GM21529 (cell line): Measurements from ENCODE around the gene HIPK2.
A peak's percentile ranks its signal among the peaks of the same experiment; 100 is the strongest.

ENCODE experiments used
- ATAC-seq: cut with Tn5 transposase; IDR thresholded peaks from one replicate; pipeline ENCODE4 v1.9.1; 2021; ENCODE audit not compliant: unreplicated experiment

HIPK2 gene

GRCh38 chr7:139783647-139784385 lies 6.0 kb upstream of the HIPK2 start:
- ATAC-seq: no peak

GRCh38 chr7:139782932-139783331 lies 5.1 kb upstream of the HIPK2 start:
- no peak for ATAC-seq

- peak; percentile 3 for ATAC-seq
Measured at GRCh38 chr7:139777133-139777891, 486 bp downstream of the HIPK2 start.

DNA sequence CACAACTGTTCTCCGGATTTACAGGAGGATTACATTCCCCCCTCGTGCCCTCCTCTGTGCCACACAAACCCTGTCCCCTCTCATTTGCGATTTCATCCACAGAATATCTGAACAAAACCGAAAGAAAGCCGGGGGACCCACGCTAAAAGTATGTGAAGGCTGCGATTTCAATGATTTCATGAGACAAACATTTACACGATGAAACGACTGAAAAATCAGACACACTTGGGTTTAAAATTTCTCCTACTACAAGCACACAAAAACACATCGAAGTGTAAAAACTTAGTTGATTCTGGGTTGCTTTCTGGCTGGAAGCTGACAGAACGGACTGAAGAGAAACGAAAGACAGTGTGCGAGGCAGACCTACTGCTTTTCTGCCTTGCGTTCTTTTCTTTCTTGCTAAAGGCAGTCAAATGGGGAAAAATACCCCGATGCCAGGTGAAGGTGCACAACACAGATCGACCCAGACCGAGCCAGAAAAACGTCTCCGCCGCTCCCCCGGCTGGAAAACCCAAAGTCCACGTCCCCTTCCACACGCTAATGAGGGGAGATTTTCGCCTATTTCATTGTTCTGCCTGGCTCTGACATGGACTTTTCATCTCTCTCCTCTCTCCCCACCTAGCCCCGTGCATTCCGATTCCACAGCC lies 1.2 kb downstream of the HIPK2 start:
- no peak for ATAC-seq

- peak; percentile 45 for ATAC-seq
Measured at GRCh38 chr7:139775829-139776266, 1.9 kb downstream of the HIPK2 start.

DNA sequence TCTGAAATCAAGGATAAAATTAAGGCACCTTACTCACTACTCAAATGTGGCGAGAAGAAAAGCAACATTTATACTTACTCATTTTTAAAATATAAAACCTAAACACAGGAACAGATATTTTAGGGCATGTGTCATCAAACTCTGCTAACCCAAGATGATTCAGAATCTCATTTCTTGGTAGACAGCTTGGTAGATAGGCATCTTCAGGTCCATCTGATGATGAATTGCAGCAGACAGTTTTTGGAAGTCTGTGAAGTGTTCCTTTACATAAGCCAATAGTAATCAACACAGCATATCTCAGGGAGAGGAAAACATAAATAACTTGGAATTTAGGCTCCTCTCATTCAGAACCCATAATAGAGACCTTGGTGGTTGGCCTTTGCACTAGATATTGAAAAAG lies 3.4 kb downstream of the HIPK2 start:
- no peak for ATAC-seq

GRCh38 chr7:139773371-139773770 lies 4.4 kb downstream of the HIPK2 start:
- no peak for ATAC-seq

- ATAC-seq: no peak
Measured at GRCh38 chr7:139772873-139773272, 4.9 kb downstream of the HIPK2 start.

GRCh38 chr7:139772115-139772514 lies 5.7 kb downstream of the HIPK2 start:
- ATAC-seq: no peak

- no peak for ATAC-seq
Measured at GRCh38 chr7:139771001-139771956, 6.5 kb downstream of the HIPK2 start.

DNA sequence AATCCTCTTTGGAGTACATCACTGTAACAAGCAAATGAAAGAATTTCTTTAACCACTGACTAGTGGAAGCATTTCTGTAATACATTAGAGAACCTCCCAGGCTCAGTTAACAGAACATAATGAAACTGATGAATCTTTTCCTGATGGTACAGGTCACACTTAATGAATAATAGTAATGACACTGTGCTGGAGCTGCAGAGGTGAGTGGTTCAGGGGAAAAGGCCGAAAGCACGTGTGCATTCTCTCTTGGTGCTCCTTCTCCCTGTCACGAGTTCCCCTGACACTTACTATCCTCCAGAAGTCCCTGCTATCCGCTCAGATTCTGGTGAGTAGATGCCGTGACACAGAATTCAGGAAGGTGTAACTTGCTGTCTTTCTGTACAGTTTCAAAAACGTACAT lies 8.0 kb downstream of the HIPK2 start:
- ATAC-seq: no peak

DNA sequence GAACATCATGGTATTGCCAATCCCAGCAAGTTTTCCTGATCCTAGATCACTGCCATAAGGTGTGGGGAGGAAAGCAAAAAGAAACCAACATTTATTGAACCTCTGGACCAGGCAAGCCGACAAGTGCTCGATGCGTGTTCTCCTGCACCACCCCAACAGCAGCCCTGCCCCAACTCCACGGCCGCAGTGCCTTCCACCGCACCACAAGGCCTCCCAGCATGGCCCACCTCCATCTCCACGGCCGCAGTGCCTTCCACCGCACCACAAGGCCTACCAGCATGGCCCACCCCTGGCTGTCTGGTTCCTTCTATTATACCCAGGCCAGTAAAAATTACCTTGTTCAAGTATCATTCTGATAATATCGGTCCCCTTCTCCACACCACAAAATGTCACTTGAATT lies 8.7 kb downstream of the HIPK2 start:
- ATAC-seq: no peak

GRCh38 chr7:139768249-139768824 lies 9.5 kb downstream of the HIPK2 start:
- ATAC-seq: no peak

DNA sequence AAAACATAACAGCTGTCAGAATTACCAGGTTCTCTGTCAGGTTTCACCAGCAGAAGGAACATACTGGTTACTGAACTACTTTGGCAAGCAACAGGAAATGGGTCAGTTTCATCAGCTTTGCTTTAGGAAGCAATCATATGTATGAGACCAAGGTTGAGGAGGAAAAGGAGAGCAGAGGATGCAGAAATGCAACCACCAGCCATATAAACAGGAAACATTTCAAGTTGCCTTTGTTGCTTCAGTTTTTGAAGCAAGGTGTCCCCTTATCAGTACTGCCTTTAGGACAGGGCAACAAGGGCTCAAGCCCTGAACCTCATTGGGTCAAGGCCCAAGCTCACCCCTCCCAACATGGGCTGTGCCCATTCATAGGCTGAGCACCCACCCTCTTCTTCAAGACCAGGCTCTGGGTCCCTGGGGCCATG lies 10.2 kb downstream of the HIPK2 start:
- ATAC-seq: peak; percentile 88

DNA sequence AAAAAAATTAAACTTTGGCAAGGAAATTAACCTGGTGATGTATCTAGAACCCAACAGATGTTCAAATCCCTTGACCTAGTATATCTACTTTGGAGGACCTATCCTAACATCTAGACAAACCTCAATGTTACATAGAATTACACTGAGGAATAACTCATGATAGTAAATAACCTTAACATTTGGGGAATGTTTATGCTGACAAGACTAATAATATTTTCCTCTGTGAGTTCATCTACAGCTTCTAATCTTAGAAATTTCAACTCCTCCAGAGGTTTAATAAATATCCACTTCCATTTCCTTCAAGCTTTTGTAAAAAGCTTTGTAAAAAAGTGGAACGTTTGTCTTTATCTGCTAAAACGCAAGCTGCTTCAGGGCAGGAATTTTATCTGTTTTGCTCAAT lies 12.7 kb downstream of the HIPK2 start:
- no peak for ATAC-seq

GRCh38 chr7:139763330-139763729 lies 14.5 kb downstream of the HIPK2 start:
- ATAC-seq: no peak

DNA sequence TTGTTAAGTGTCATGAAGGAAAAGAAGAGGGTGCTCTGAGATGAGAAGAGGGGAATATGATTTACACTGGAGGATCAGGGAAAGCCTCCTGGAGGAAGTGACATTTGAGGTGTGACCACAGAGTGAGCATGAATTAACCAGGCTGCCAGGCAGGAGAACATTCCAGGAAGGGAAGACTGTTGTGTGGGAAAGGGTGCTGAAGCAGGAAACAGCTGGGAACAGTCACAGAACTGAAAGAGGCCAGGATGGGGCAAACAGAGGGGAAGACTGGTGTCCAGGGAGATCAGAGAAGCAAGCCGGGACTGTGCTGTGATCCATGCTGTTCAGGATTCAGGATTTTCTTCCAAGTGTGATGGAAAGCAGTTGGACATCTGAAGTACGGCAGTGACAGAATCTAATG lies 14.9 kb downstream of the HIPK2 start:
- no peak for ATAC-seq

- no peak for ATAC-seq
Measured at GRCh38 chr7:139758388-139758787, 19.4 kb downstream of the HIPK2 start.

- no peak for ATAC-seq
Measured at GRCh38 chr7:139757968-139758367, 19.8 kb downstream of the HIPK2 start.

DNA sequence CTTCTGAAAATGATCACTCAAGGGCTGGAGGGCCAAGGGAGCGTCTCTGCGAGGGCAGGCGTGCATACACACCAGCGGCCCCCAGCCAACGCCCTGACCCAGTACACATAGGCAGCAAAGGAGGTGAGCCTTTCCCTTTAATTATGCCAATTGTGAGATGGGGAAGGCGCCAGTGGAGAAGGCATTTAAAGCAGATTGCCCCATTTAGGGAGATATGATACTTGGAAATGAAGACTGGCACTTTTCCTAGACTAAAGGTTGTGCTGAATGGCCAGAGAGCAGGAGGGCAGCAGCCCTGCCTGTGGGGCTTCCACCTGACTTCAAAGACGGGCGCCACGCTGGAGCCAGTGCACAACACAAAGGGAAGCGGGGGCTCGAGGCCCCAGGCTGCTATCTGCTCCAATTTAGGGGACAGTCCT lies 24.1 kb downstream of the HIPK2 start:
- ATAC-seq: no peak
